ENCODE measurements around the gene HOXB7. TPM values are rescaled to one million over a fixed set of nuclear protein-coding genes. Genes with fewer than 3 reads are reported as not detected.

The HOXB7 gene
- total and polyA plus RNA-seq, 10 of the 15 experiments (the other 5 are each of a cell fraction or from before 2014, with no cell fraction given), result 2.8 to 7.4 (median 4.2) TPM

DNA sequence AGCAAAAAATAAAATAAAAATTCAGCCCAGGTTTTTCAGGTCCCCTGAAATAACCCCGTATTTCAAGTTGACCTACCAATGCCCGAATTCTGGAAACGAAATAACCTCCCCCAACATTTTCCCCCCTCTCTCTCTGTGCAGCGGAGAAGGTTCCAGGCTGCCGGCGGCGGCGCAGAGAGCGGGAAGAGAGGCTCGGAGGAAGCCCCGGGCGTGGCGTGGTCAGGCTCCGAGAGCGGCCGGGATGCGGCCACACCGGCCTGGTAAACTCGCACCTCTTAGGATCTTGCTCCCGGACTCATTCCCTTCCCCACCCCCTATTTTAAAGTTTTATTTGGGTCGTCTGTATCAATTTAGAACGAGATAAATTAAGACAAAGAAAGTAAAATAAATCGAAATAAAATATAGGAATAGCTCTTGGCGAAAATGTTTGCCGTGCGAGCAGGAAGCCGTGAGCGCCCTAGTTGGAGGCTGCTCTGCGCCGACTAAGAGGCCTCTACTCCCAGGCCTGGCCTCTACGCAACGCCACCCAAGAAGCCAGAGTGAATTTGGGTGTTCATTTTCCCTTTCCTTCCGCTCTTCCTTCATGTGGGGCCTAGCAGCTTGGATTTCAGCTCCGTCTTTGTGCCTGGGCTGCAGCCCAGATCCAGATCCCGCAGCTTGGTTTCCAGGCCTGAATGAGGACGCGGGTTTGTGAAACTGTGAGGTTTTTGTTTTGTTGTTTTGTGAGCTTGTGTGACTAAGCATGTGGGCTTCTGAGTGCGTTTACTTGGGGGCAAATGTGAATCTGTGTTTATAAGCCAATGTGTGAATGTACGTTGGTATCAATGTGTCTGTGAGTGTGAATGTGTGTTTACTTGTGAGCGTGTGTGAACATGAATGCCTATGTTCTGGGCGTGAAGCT, 4.6 kb downstream of the HOXB7 start (continued):
- TF ChIP-seq CHD1 (IDR thresholded peaks at IDR 0.05; ENCODE audit: low read depth, low read length) (no peak), WRNIP1 (IDR thresholded peaks at IDR 0.05; ENCODE audit: borderline replicate concordance, low read depth, low read length) (no peak), CHD4 (IDR thresholded peaks at IDR 0.05) (no peak)
- TF ChIP-seq, protein P1, sequence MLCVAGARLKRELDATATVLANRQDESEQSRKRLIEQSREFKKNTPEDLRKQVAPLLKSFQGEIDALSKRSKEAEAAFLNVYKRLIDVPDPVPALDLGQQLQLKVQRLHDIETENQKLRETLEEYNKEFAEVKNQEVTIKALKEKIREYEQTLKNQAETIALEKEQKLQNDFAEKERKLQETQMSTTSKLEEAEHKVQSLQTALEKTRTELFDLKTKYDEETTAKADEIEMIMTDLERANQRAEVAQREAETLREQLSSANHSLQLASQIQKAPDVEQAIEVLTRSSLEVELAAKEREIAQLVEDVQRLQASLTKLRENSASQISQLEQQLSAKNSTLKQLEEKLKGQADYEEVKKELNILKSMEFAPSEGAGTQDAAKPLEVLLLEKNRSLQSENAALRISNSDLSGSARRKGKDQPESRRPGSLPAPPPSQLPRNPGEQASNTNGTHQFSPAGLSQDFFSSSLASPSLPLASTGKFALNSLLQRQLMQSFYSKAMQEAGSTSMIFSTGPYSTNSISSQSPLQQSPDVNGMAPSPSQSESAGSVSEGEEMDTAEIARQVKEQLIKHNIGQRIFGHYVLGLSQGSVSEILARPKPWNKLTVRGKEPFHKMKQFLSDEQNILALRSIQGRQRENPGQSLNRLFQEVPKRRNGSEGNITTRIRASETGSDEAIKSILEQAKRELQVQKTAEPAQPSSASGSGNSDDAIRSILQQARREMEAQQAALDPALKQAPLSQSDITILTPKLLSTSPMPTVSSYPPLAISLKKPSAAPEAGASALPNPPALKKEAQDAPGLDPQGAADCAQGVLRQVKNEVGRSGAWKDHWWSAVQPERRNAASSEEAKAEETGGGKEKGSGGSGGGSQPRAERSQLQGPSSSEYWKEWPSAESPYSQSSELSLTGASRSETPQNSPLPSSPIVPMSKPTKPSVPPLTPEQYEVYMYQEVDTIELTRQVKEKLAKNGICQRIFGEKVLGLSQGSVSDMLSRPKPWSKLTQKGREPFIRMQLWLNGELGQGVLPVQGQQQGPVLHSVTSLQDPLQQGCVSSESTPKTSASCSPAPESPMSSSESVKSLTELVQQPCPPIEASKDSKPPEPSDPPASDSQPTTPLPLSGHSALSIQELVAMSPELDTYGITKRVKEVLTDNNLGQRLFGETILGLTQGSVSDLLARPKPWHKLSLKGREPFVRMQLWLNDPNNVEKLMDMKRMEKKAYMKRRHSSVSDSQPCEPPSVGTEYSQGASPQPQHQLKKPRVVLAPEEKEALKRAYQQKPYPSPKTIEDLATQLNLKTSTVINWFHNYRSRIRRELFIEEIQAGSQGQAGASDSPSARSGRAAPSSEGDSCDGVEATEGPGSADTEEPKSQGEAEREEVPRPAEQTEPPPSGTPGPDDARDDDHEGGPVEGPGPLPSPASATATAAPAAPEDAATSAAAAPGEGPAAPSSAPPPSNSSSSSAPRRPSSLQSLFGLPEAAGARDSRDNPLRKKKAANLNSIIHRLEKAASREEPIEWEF (IDR thresholded peaks at IDR 0.05; ENCODE audit: insufficient replicate concordance, low read depth, low read length), result no peak
- TF ChIP-seq, protein P2, sequence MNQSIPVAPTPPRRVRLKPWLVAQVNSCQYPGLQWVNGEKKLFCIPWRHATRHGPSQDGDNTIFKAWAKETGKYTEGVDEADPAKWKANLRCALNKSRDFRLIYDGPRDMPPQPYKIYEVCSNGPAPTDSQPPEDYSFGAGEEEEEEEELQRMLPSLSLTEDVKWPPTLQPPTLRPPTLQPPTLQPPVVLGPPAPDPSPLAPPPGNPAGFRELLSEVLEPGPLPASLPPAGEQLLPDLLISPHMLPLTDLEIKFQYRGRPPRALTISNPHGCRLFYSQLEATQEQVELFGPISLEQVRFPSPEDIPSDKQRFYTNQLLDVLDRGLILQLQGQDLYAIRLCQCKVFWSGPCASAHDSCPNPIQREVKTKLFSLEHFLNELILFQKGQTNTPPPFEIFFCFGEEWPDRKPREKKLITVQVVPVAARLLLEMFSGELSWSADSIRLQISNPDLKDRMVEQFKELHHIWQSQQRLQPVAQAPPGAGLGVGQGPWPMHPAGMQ (IDR thresholded peaks at IDR 0.05; ENCODE audit: borderline replicate concordance), result no peak

All from GM12878 (cell line).